ENCODE data around the gene IFT43.

IFT43 gene

DNA sequence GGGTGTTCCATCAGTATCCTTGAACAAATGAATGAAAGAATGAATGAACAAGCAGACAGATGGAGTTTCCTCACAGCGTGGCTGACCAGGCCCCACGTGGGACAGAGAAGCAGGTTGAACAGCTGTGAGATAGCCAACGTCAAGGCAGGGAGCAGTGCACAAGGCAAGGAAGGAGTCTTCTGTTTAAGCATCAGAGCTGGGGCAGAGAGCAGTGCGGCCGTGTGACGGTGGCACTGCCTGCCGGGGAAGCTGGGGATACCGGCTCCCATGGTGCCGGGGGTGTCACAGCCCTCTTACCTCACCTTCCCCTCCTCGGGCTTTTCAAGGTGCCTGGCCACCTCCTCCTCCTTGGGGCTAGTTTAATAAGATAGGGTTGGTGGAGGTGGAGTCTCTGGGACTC lies 92.9 kb downstream of the IFT43 start:
- DNase-seq (ENCODE audit: low read depth): no peak
- H3K4me3 ChIP-seq (ENCODE audit: control insufficient read depth, low read depth, low read length): no peak overlapping the region
- TF ChIP-seq CTCF (conservative IDR thresholded peaks at IDR 0.05; ENCODE audit: control insufficient read depth, insufficient read depth, low read depth, low read length): no peak

DNA sequence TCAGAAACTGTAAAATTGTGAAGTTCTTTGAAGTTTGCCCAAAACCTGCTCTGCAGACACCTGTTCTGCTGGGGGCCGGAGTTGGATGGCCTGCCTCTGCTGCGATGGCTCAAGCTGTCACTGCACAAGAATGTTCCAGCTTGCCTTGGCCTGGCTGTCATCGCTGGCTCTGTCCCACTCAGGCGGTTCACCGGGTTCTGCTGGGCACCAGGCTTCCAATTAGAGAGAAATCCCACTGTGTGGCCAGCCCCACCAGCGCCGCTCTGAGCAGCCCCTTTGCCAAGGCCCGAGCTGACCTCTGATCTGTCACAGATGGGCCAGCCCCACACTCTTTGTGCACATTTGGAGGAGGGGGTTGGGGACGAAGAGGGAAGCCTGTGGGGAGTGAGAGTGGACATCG lies 94.5 kb downstream of the IFT43 start:
- TF ChIP-seq CTCF (conservative IDR thresholded peaks at IDR 0.05; ENCODE audit: control insufficient read depth, insufficient read depth, low read depth, low read length): no peak
- DNase-seq (ENCODE audit: low read depth): no peak
- no peak overlapping the region for H3K4me3 ChIP-seq (ENCODE audit: control insufficient read depth, low read depth, low read length)

DNA sequence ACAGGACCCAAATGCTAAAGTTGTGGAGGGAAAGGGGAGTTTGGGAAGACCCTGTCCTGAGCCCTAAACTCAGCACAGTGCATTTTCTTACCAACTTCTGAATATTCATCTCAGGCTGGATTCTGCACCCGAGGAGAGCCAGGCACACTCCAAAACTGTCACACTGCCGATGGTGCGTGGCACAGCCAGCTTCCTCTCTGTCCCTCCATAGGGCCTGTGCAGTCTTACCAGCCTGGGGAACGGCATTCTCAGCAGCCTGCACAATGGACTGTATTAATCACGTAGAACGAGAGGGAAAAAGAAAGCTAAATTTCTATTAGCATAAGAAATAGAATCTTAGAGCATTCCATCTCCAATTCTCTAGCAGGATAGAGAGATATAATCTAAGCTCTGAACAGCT lies 94.9 kb downstream of the IFT43 start:
- no peak overlapping the region for H3K4me3 ChIP-seq (ENCODE audit: control insufficient read depth, low read depth, low read length)
- TF ChIP-seq CTCF (conservative IDR thresholded peaks at IDR 0.05; ENCODE audit: control insufficient read depth, insufficient read depth, low read depth, low read length): no peak
- DNase-seq (ENCODE audit: low read depth): no peak

DNA sequence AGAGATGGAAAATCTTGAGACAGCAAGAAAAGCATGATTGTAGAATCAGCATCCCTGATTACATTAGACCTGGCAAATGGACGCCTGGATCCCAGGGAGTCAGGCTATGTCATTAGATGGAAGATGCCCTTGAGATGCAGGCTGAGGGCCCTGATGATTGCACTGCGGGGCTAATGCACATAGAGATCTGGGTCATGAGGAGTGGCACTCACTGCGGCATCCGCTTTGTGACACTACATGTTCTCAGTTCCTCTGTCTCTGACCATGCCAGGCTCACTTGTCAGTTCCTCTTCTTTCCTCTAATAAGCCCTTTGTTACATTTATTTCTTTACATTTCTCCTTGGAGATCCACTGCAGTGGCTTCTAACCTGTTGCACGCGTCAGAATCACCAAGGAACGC lies 96.1 kb downstream of the IFT43 start:
- TF ChIP-seq CTCF (conservative IDR thresholded peaks at IDR 0.05; ENCODE audit: control insufficient read depth, insufficient read depth, low read depth, low read length): no peak
- H3K4me3 ChIP-seq (ENCODE audit: control insufficient read depth, low read depth, low read length): no peak overlapping the region
- no peak for DNase-seq (ENCODE audit: low read depth)

- no peak for TF ChIP-seq CTCF (conservative IDR thresholded peaks at IDR 0.05; ENCODE audit: control insufficient read depth, insufficient read depth, low read depth, low read length)
- DNase-seq (ENCODE audit: low read depth): no peak
Measured at GRCh38 chr14:76083796-76084765, 98.5 kb downstream of the IFT43 start.

GRCh38 chr14:76085358-76085757 lies 99.8 kb downstream of the IFT43 start:
- no peak for DNase-seq (ENCODE audit: low read depth)
- no peak overlapping the region for H3K4me3 ChIP-seq (ENCODE audit: control insufficient read depth, low read depth, low read length)
- no peak for TF ChIP-seq CTCF (conservative IDR thresholded peaks at IDR 0.05; ENCODE audit: control insufficient read depth, insufficient read depth, low read depth, low read length)

More at GRCh38 chr14:76083796-76084765, 98.5 kb downstream of the IFT43 start:
- no peak overlapping the region for H3K4me3 ChIP-seq (ENCODE audit: control insufficient read depth, low read depth, low read length)
